CD4-positive, alpha-beta T cell treated with Interleukin-17A for 1 hour (primary cell): ENCODE results near the gene ELL2.
A peak's percentile ranks its signal among the peaks of the same experiment; 100 is the strongest.
"Not testable (repeated sequence)": the region's sequence is repeated elsewhere in the genome, so short reads cannot be mapped to it uniquely, and the experiment has no call there.

ENCODE experiments used
- DNase-seq: peaks from one replicate; pipeline ENCODE4 v3.0.0-alpha.2; 2020

ELL2 gene

GRCh38 chr5:95856501-95856981 lies 105.1 kb downstream of the ELL2 start:
- DNase-seq = no peak

- no peak for DNase-seq
Measured at GRCh38 chr5:95853490-95853889, 108.2 kb downstream of the ELL2 start.

GRCh38 chr5:95852567-95852966 lies 109.1 kb downstream of the ELL2 start:
- DNase-seq = no peak

- not testable (repeated sequence) for DNase-seq
Measured at GRCh38 chr5:95851141-95851540, 110.5 kb downstream of the ELL2 start.

GRCh38 chr5:95850391-95850894 lies 111.2 kb downstream of the ELL2 start:
- no peak for DNase-seq

GRCh38 chr5:95848701-95849100 lies 113.0 kb downstream of the ELL2 start:
- no peak for DNase-seq

GRCh38 chr5:95847261-95847592 lies 114.4 kb downstream of the ELL2 start:
- no peak for DNase-seq

- peak; percentile 81 for DNase-seq
Measured at GRCh38 chr5:95846554-95847260, 114.9 kb downstream of the ELL2 start.

- DNase-seq = no peak
Measured at GRCh38 chr5:95845391-95845790, 116.3 kb downstream of the ELL2 start.

GRCh38 chr5:95843733-95844223 lies 117.9 kb downstream of the ELL2 start:
- no peak for DNase-seq

GRCh38 chr5:95842854-95843544 lies 118.7 kb downstream of the ELL2 start:
- DNase-seq = peak; percentile 76

- DNase-seq = no peak
Measured at GRCh38 chr5:95841914-95842812, 119.5 kb downstream of the ELL2 start.

GRCh38 chr5:95840956-95841705 lies 120.5 kb downstream of the ELL2 start:
- DNase-seq = no peak

- DNase-seq = no peak
Measured at GRCh38 chr5:95839658-95840057, 122.0 kb downstream of the ELL2 start.

- no peak for DNase-seq
Measured at GRCh38 chr5:95838556-95838955, 123.1 kb downstream of the ELL2 start.

GRCh38 chr5:95838001-95838520 lies 123.6 kb downstream of the ELL2 start:
- DNase-seq = no peak

GRCh38 chr5:95837492-95837891 lies 124.2 kb downstream of the ELL2 start:
- no peak for DNase-seq

GRCh38 chr5:95836971-95837370 lies 124.7 kb downstream of the ELL2 start:
- not testable (repeated sequence) for DNase-seq

GRCh38 chr5:95836544-95836943 lies 125.1 kb downstream of the ELL2 start:
- no peak for DNase-seq

- peak; percentile 44 for DNase-seq
Measured at GRCh38 chr5:95835682-95836385, 125.8 kb downstream of the ELL2 start.
